Esophagus muscularis mucosa (tissue), 4 donors: ENCODE results near the gene TAF10. TPM values are rescaled to one million over a fixed set of nuclear protein-coding genes. Genes with fewer than 3 reads are reported as not detected.

Experiments
- DNase-seq: peaks from one replicate; pipeline ENCODE4 v3.0.0-alpha.2; 2017; ENCODE audit errors: extremely low spot score
- H3K27ac ChIP-seq, 4 donors: fragments of 200-600 bp; sonication (generic); replicated peaks in 1 of 4; 1 replicate in 3 of 4; 2 replicates in 1 of 4; pipeline ENCODE4 v1.5.1; 2016 to 2019; ENCODE audit warnings: mild to moderate bottlenecking in 1 of 4
- H3K27me3 ChIP-seq, 4 donors: fragments of 200-600 bp; sonication (generic); one replicate each; pipeline versions ENCODE4 v1.5.1 to v1.6.0; 2016 to 2019
- H3K36me3 ChIP-seq, 4 donors: fragments of 200-600 bp; sonication (generic); one replicate each; pipeline ENCODE4 v1.5.1; 2016 to 2019
- H3K4me1 ChIP-seq, 4 donors: fragments of 200-600 bp; sonication (generic); one replicate each; pipeline ENCODE4 v1.5.1; 2016 to 2019
- H3K4me3 ChIP-seq, 4 donors: fragments of 200-600 bp; sonication (generic); 1 replicate in 2 of 4; 2 replicates in 2 of 4; pipeline ENCODE4 v1.5.1; 2016 to 2019; ENCODE audit warnings: mild to moderate bottlenecking in 4 of 4, moderate library complexity in 1 of 4
- H3K9me3 ChIP-seq, 4 donors: fragments of 200-600 bp; sonication (generic); 1 replicate in 3 of 4; 2 replicates in 1 of 4; pipeline ENCODE4 v1.5.1; 2016 to 2019
- CTCF ChIP-seq, 3 experiments: fragments of 200-600 bp in 2 of 3; fragments of 450-650 bp in 1 of 3; sonication (generic) in 2 of 3; IDR thresholded peaks; one replicate each; pipeline ENCODE4 v1.5.1; 2017 to 2019; ENCODE audit warnings: antibody characterized with exemption in 3 of 3, mild to moderate bottlenecking in 2 of 3, moderate library complexity in 1 of 3
- EP300 ChIP-seq: sonication (generic); formaldehyde crosslinking; IDR thresholded peaks from one replicate; pipeline ENCODE4 v1.6.1; 2017; ENCODE audit warnings: antibody characterized with exemption
- POLR2A ChIP-seq: fragments of 450-650 bp; IDR thresholded peaks from one replicate; pipeline ENCODE4 v1.6.1; 2017; ENCODE audit warnings: antibody characterized with exemption, moderate library complexity, mild to moderate bottlenecking, low read depth
- POLR2AphosphoS5 ChIP-seq, 2 donors: sonication (generic); formaldehyde crosslinking; IDR thresholded peaks; one replicate each; pipeline ENCODE4 v1.6.1; 2017; ENCODE audit warnings: antibody characterized with exemption in 2 of 2
- WGBS: methylation state at CpG from one replicate; pipeline ENCODE4 v1.1.5; 2018; 5-methylcytosine and 5-hydroxymethylcytosine counted together
- intact Hi-C: fragments of 100-400 bp; cut with DNase I; formaldehyde crosslinking; loops from one replicate; pipeline ENCODE4 v1.15.1; 2023
- total RNA-seq, 4 donors: library from RNA; depleted of rRNA; stranded (reverse); fragments of >200 nt; gene quantifications; one replicate each; pipeline versions ENCODE4 v1.1.0 to v1.2.1, GENCODE V29; 2016

Gene TAF10
- total RNA-seq, 4 donors from 2014 or later: 24.2 to 51.1 (median 43.4) TPM

GRCh38 chr11:6648501-6648900, 36.5 kb upstream of the TAF10 start:
- H3K27me3 ChIP-seq: no peaks in the 10 kb centered on the region
- TF ChIP-seq POLR2A: no peak
- DNase-seq: no peak
- H3K4me3 ChIP-seq: no peak overlapping the region
- intact Hi-C loops: no loop called here
- H3K27ac ChIP-seq: no peak overlapping the region
- H3K9me3 ChIP-seq: no peaks in the 10 kb centered on the region
- peaks cover 28 to 55% (median 44%) of the 10 kb centered on the region in 4 donors for H3K4me1 ChIP-seq
- H3K36me3 ChIP-seq: peaks cover 0 to 4% (median 0%) of the 10 kb centered on the region in 4 donors
- 72% methylated on average over 1 of the region's 1 CpG for WGBS

GRCh38 chr11:6647836-6648235, 35.8 kb upstream of the TAF10 start:
- intact Hi-C loops: no loop called here
- Histone ChIP-seq H3K4me1 (peaks cover 28 to 55% (median 42%) of the 10 kb centered on the region in 4 donors), H3K27me3 (no peaks in the 10 kb centered on the region), H3K36me3 (peaks cover 0 to 4% (median 0%) of the 10 kb centered on the region in 4 donors), H3K27ac (peak overlapping the region; percentile 68 to 78 (median 74)), H3K4me3 (no peak overlapping the region), H3K9me3 (no peaks in the 10 kb centered on the region)
- TF ChIP-seq POLR2A (no peak), CTCF (IDR thresholded peaks at IDR 0.05) (no peak), POLR2AphosphoS5 (IDR thresholded peaks at IDR 0.05) (no peak), EP300 (no peak)
- DNase-seq: no peak
- 84% methylated on average over 2 of the region's 2 CpGs for WGBS

- no peak for TF ChIP-seq CTCF (IDR thresholded peaks at IDR 0.05)
- no peak for TF ChIP-seq POLR2AphosphoS5 (IDR thresholded peaks at IDR 0.05)
- no peak for TF ChIP-seq EP300
- no peak for TF ChIP-seq POLR2A
- Histone ChIP-seq H3K27ac (peak overlapping the region; percentile 68 to 78 (median 74)), H3K4me3 (peak overlapping the region in 1 of 4 donors; percentile 3), H3K9me3 (no peaks in the 10 kb centered on the region), H3K4me1 (peaks cover 28 to 55% (median 40%) of the 10 kb centered on the region in 4 donors), H3K27me3 (no peaks in the 10 kb centered on the region), H3K36me3 (peaks cover 0 to 4% (median 0%) of the 10 kb centered on the region in 4 donors)
- no peak for DNase-seq
- intact Hi-C loops: no loop called here
- WGBS: 34% methylated on average over 9 of the region's 9 CpGs
Observed at GRCh38 chr11:6646918-6647679, 35.1 kb upstream of the TAF10 start.

- peak overlapping the region; percentile 3 to 20 (median 10) for H3K4me3 ChIP-seq
- H3K27ac ChIP-seq: peak overlapping the region; percentile 68 to 78 (median 74)
- DNase-seq: no peak
- H3K27me3 ChIP-seq: no peaks in the 10 kb centered on the region
- no peaks in the 10 kb centered on the region for H3K9me3 ChIP-seq
- intact Hi-C loops: no loop called here
- TF ChIP-seq CTCF (IDR thresholded peaks at IDR 0.05): no peak
- no peak for TF ChIP-seq EP300
- peak in 1 of 2 donors; percentile 39 for TF ChIP-seq POLR2AphosphoS5 (IDR thresholded peaks at IDR 0.05)
- no peak for TF ChIP-seq POLR2A
- H3K36me3 ChIP-seq: peaks cover 0 to 4% (median under 1%) of the 10 kb centered on the region in 4 donors
- 33% methylated on average over 3 of the region's 3 CpGs for WGBS
- H3K4me1 ChIP-seq: peaks cover 28 to 58% (median 40%) of the 10 kb centered on the region in 4 donors
Observed at GRCh38 chr11:6646576-6646917, 34.5 kb upstream of the TAF10 start.

GRCh38 chr11:6646071-6646470, 34.1 kb upstream of the TAF10 start:
- no peak for DNase-seq
- Histone ChIP-seq H3K36me3 (peaks cover 0 to 9% (median 3%) of the 10 kb centered on the region in 4 donors), H3K27me3 (no peaks in the 10 kb centered on the region), H3K9me3 (no peaks in the 10 kb centered on the region), H3K27ac (peak overlapping the region; percentile 68 to 78 (median 74)), H3K4me1 (peaks cover 28 to 61% (median 40%) of the 10 kb centered on the region in 4 donors), H3K4me3 (peak overlapping the region; percentile 3 to 20 (median 10))
- TF ChIP-seq POLR2AphosphoS5 (IDR thresholded peaks at IDR 0.05) (peak in 1 of 2 donors; percentile 1), CTCF (IDR thresholded peaks at IDR 0.05) (no peak)
- WGBS: 34% methylated on average over 11 of the region's 12 CpGs
- intact Hi-C loops: no loop called here
